Measurements from ENCODE around the gene KISS1R. TPM values are rescaled to one million over a fixed set of nuclear protein-coding genes. Genes with fewer than 3 reads are reported as not detected.

Gene KISS1R
- total RNA-seq, 4 donors from 2014 or later, result 0.29 TPM; not detected in 3

GRCh38 chr19:947707-948539 lies 30.8 kb downstream of the KISS1R start:
- Histone ChIP-seq H3K27me3 (no peaks in the 10 kb centered on the region), H3K9me3 (no peaks in the 10 kb centered on the region), H3K4me3 (no peak overlapping the region), H3K27ac (no peak overlapping the region), H3K4me1 (peaks cover 20% of the 10 kb centered on the region), H3K36me3 (no peaks in the 10 kb centered on the region)
- no peak for DNase-seq (ENCODE audit: low spot score in 2 of 2)
- WGBS, result 90% methylated on average over 37 of the region's 47 CpGs
- TF ChIP-seq POLR2A (IDR thresholded peaks at IDR 0.05), result no peak
- no peak for TF ChIP-seq POLR2AphosphoS5 (IDR thresholded peaks at IDR 0.05)
- no peak for TF ChIP-seq CTCF (IDR thresholded peaks at IDR 0.05)
- no peak for TF ChIP-seq EP300 (IDR thresholded peaks at IDR 0.05)

- DNase-seq (ENCODE audit: low spot score in 2 of 2), result no peak
- no peaks in the 10 kb centered on the region for H3K36me3 ChIP-seq
- H3K9me3 ChIP-seq, result no peaks in the 10 kb centered on the region
- no peaks in the 10 kb centered on the region for H3K27me3 ChIP-seq
- peaks cover 25% of the 10 kb centered on the region for H3K4me1 ChIP-seq
- TF ChIP-seq CTCF (IDR thresholded peaks at IDR 0.05) (no peak), POLR2A (IDR thresholded peaks at IDR 0.05) (no peak), POLR2AphosphoS5 (IDR thresholded peaks at IDR 0.05) (no peak), EP300 (IDR thresholded peaks at IDR 0.05) (no peak)
- no peak overlapping the region for H3K4me3 ChIP-seq
- no peak overlapping the region for H3K27ac ChIP-seq
- 97% methylated on average over 17 of the region's 25 CpGs for WGBS
Observed at GRCh38 chr19:948842-949496, 31.8 kb downstream of the KISS1R start.

- Histone ChIP-seq H3K36me3 (no peaks in the 10 kb centered on the region), H3K4me3 (no peak overlapping the region), H3K27ac (no peak overlapping the region), H3K27me3 (no peaks in the 10 kb centered on the region), H3K9me3 (no peaks in the 10 kb centered on the region), H3K4me1 (peaks cover 14% of the 10 kb centered on the region)
- TF ChIP-seq POLR2AphosphoS5 (IDR thresholded peaks at IDR 0.05) (no peak), EP300 (IDR thresholded peaks at IDR 0.05) (no peak), POLR2A (IDR thresholded peaks at IDR 0.05) (no peak), CTCF (IDR thresholded peaks at IDR 0.05) (no peak)
- no peak for DNase-seq (ENCODE audit: low spot score in 2 of 2)
- 88% methylated on average over 17 of the region's 17 CpGs for WGBS
Observed at GRCh38 chr19:950352-951066, 33.4 kb downstream of the KISS1R start.

GRCh38 chr19:952049-952679 lies 35.0 kb downstream of the KISS1R start:
- no peaks in the 10 kb centered on the region for H3K27me3 ChIP-seq
- no peaks in the 10 kb centered on the region for H3K36me3 ChIP-seq
- WGBS, result 91% methylated on average over 14 of the region's 14 CpGs
- H3K27ac ChIP-seq, result no peak overlapping the region
- H3K4me3 ChIP-seq, result no peak overlapping the region
- DNase-seq (ENCODE audit: low spot score in 2 of 2), result no peak
- no peaks in the 10 kb centered on the region for H3K9me3 ChIP-seq
- peaks cover 14% of the 10 kb centered on the region for H3K4me1 ChIP-seq
- TF ChIP-seq CTCF (IDR thresholded peaks at IDR 0.05) (no peak), EP300 (IDR thresholded peaks at IDR 0.05) (no peak), POLR2A (IDR thresholded peaks at IDR 0.05) (no peak), POLR2AphosphoS5 (IDR thresholded peaks at IDR 0.05) (no peak)

Measured in suprapubic skin (tissue), 4 donors.